Breast epithelium (tissue), 4 donors: ENCODE data around the gene NUFIP2. TPM values are rescaled to one million over a fixed set of nuclear protein-coding genes. Genes with fewer than 3 reads are reported as not detected.

Experiments
- DNase-seq, 2 donors: peaks; one replicate each; pipeline ENCODE4 v3.0.0-alpha.2; 2019; ENCODE audit warnings: low spot score in 2 of 2
- H3K27ac ChIP-seq, 2 donors: fragments of 200-600 bp; sonication (generic) in 1 of 2; one replicate each; pipeline ENCODE4 v1.5.1; 2016 to 2019; ENCODE audit warnings: mild to moderate bottlenecking in 1 of 2
- H3K27me3 ChIP-seq, 2 donors: fragments of 200-600 bp; sonication (generic) in 1 of 2; one replicate each; pipeline versions ENCODE4 v1.5.1 to v1.6.0; 2017 to 2019; ENCODE audit warnings: control low read depth in 1 of 2, mild to moderate bottlenecking in 1 of 2
- H3K36me3 ChIP-seq: fragments of 200-600 bp; one replicate; pipeline ENCODE4 v1.5.1; 2019
- H3K4me1 ChIP-seq, 2 donors: fragments of 200-600 bp; sonication (generic); one replicate each; pipeline ENCODE4 v1.5.1; 2016 to 2019; ENCODE audit warnings: control low read depth in 1 of 2
- H3K4me3 ChIP-seq, 3 donors: fragments of 200-600 bp; sonication (generic); 1 replicate in 2 of 3; 2 replicates in 1 of 3; pipeline ENCODE4 v1.5.1; 2016 to 2019; ENCODE audit warnings: mild to moderate bottlenecking in 3 of 3, moderate library complexity in 2 of 3
- H3K9me3 ChIP-seq, 2 donors: fragments of 200-600 bp; sonication (generic) in 1 of 2; one replicate each; pipeline ENCODE4 v1.5.1; 2016 to 2019; ENCODE audit warnings: control low read depth in 1 of 2
- CTCF ChIP-seq, 3 donors: fragments of 450-650 bp; IDR thresholded peaks; one replicate each; pipeline ENCODE4 v1.5.1; 2016 to 2017; ENCODE audit warnings: antibody characterized with exemption in 3 of 3, mild to moderate bottlenecking in 3 of 3, moderate library complexity in 3 of 3
- POLR2A ChIP-seq: fragments of 450-650 bp; IDR thresholded peaks from one replicate; pipeline ENCODE4 v1.6.1; 2016; ENCODE audit warnings: antibody characterized with exemption, mild to moderate bottlenecking, moderate library complexity
- POLR2AphosphoS5 ChIP-seq, 3 donors: sonication (generic); formaldehyde crosslinking; IDR thresholded peaks; one replicate each; pipeline ENCODE4 v1.6.1; 2017; ENCODE audit warnings: antibody characterized with exemption in 3 of 3
- intact Hi-C: fragments of 100-400 bp; cut with DNase I; formaldehyde crosslinking; loops from one replicate; pipeline ENCODE4 v1.15.1; 2023; ENCODE audit warnings: low total_unique reads
- total RNA-seq, 3 donors: library from RNA; depleted of rRNA; stranded (reverse); fragments of >200 nt; gene quantifications; one replicate each; pipeline ENCODE4 v1.1.0, GENCODE V29; 2016

NUFIP2 gene
- total RNA-seq, 3 donors from 2014 or later, result 35.8 to 46.2 (median 36.4) TPM

GRCh38 chr17:29212094-29212631 lies 81.8 kb downstream of the NUFIP2 start:
- DNase-seq, result no peak
- H3K4me3 ChIP-seq, result no peak overlapping the region
- intact Hi-C loops, result no loop called here
- H3K4me1 ChIP-seq, result no peaks in the 10 kb centered on the region
- H3K27ac ChIP-seq, result peak overlapping the region in 1 of 2 donors; percentile 35
- no peaks in the 10 kb centered on the region for H3K27me3 ChIP-seq
- no peak for TF ChIP-seq CTCF (IDR thresholded peaks at IDR 0.05)
- TF ChIP-seq POLR2A, result no peak
- TF ChIP-seq POLR2AphosphoS5 (IDR thresholded peaks at IDR 0.05), result no peak
- H3K36me3 ChIP-seq, result no peaks in the 10 kb centered on the region
- H3K9me3 ChIP-seq, result no peaks in the 10 kb centered on the region

GRCh38 chr17:29210879-29211278 lies 83.1 kb downstream of the NUFIP2 start:
- no peak for TF ChIP-seq POLR2AphosphoS5 (IDR thresholded peaks at IDR 0.05)
- TF ChIP-seq POLR2A, result no peak
- no peak for TF ChIP-seq CTCF (IDR thresholded peaks at IDR 0.05)
- intact Hi-C loops, result no loop called here
- Histone ChIP-seq H3K4me3 (no peak overlapping the region), H3K9me3 (no peaks in the 10 kb centered on the region), H3K27me3 (no peaks in the 10 kb centered on the region), H3K27ac (no peak overlapping the region), H3K36me3 (no peaks in the 10 kb centered on the region), H3K4me1 (no peaks in the 10 kb centered on the region)
- no peak for DNase-seq

- H3K36me3 ChIP-seq, result no peaks in the 10 kb centered on the region
- H3K27ac ChIP-seq, result no peak overlapping the region
- no peaks in the 10 kb centered on the region for H3K4me1 ChIP-seq
- H3K27me3 ChIP-seq, result no peaks in the 10 kb centered on the region
- H3K9me3 ChIP-seq, result no peaks in the 10 kb centered on the region
- TF ChIP-seq POLR2AphosphoS5 (IDR thresholded peaks at IDR 0.05), result no peak
- TF ChIP-seq POLR2A, result no peak
- no peak for TF ChIP-seq CTCF (IDR thresholded peaks at IDR 0.05)
- no peak overlapping the region for H3K4me3 ChIP-seq
- intact Hi-C loops, result no loop called here
- no peak for DNase-seq
Measured at GRCh38 chr17:29209073-29209472, 84.9 kb downstream of the NUFIP2 start.

- no peak for DNase-seq
- Histone ChIP-seq H3K27me3 (no peaks in the 10 kb centered on the region), H3K27ac (no peak overlapping the region), H3K9me3 (no peaks in the 10 kb centered on the region), H3K36me3 (no peaks in the 10 kb centered on the region), H3K4me3 (no peak overlapping the region), H3K4me1 (no peaks in the 10 kb centered on the region)
- intact Hi-C loops, result no loop called here
- no peak for TF ChIP-seq POLR2AphosphoS5 (IDR thresholded peaks at IDR 0.05)
- no peak for TF ChIP-seq POLR2A
- TF ChIP-seq CTCF (IDR thresholded peaks at IDR 0.05), result no peak
Measured at GRCh38 chr17:29207975-29208374, 86.0 kb downstream of the NUFIP2 start.

Other genes with a start within 250 kb of the NUFIP2 start
- 10 to 100 TPM; 31.5 to 71.1 (median 42.3) TPM for gene MYO18A, start 113.8 kb downstream of the NUFIP2 start, total RNA-seq
- not detected for gene CRYBA1, start 47.3 kb downstream of the NUFIP2 start, total RNA-seq
- gene TAOK1, start 96.2 kb upstream of the NUFIP2 start, total RNA-seq, result 10 to 100 TPM; 62.6 to 77.1 (median 67.8) TPM